SK-N-SH (cell line): ENCODE data around the gene PLCB1. TPM values are rescaled to one million over a fixed set of nuclear protein-coding genes. Genes with fewer than 3 reads are reported as not detected.
A peak's percentile ranks its signal among the peaks of the same experiment; 100 is the strongest.

ENCODE experiments used
- CTCF ChIA-PET: fragments of 300-600, 350-600 bp; formaldehyde crosslinking; extraction: SDS; loops from one replicate; lab custom pipeline; 2021; lab: Yijun Ruan, JAX
- POLR2A ChIA-PET: fragments of 350-600 bp; sonication (Branson Sonifier 250); formaldehyde crosslinking; extraction: SDS; loops from one replicate; lab custom pipeline; 2020; ENCODE audit warnings: antibody characterized with exemption, inconsistent platforms; lab: Yijun Ruan, JAX
- DNase-seq: peaks from one replicate; pipeline ENCODE4 v3.0.0; 2012
- H2AFZ ChIP-seq: fragments of 200-600 bp; sonication (generic); 2 replicates; pipeline ENCODE4 v1.8.1; 2016; ENCODE audit warnings: antibody characterized with exemption, mild to moderate bottlenecking, low read depth
- H3F3A ChIP-seq: fragments of 200-600 bp; sonication (generic); replicated peaks from 2 replicates; pipeline ENCODE3; 2016; ENCODE audit warnings: antibody characterized with exemption, mild to moderate bottlenecking; ENCODE audit not compliant: insufficient read depth
- H3K27ac ChIP-seq, 2 experiments: fragments of 200-500 bp in 1 of 2; fragments of 200-600 bp in 1 of 2; sonication (Bioruptor generic) in 1 of 2; sonication (generic), shearing (Covaris generic) in 1 of 2; 2 replicates each; pipeline versions ENCODE4 v1.5.1 to v1.6.1; 2014 to 2016; ENCODE audit warnings: low read depth in 2 of 2, inconsistent platforms in 1 of 2, low read length in 1 of 2, mild to moderate bottlenecking in 1 of 2, mixed read lengths in 1 of 2
- H3K27me3 ChIP-seq: fragments of 200-600 bp; sonication (generic), shearing (Covaris generic); 2 replicates; pipeline ENCODE4 v1.6.1; 2016; ENCODE audit warnings: mixed run types; ENCODE audit not compliant: insufficient read depth
- H3K36me3 ChIP-seq, 2 experiments: fragments of 200-500 bp in 1 of 2; fragments of 200-600 bp in 1 of 2; sonication (Bioruptor generic) in 1 of 2; sonication (generic) in 1 of 2; replicated peaks in 1 of 2; 2 replicates each; pipeline versions ENCODE3 to v1.5.1; 2014 to 2016; ENCODE audit warnings: low read length in 1 of 2, mild to moderate bottlenecking in 1 of 2; ENCODE audit not compliant: insufficient read depth in 2 of 2, control insufficient read depth in 1 of 2
- H3K4me1 ChIP-seq, 2 experiments: fragments of 200-500 bp in 1 of 2; fragments of 200-600 bp in 1 of 2; sonication (Bioruptor generic) in 1 of 2; sonication (generic), shearing (Covaris generic) in 1 of 2; 2 replicates each; pipeline versions ENCODE4 v1.5.1 to v1.6.1; 2014 to 2016; ENCODE audit warnings: low read depth in 1 of 2, low read length in 1 of 2, mixed run types in 1 of 2; ENCODE audit not compliant: insufficient read depth in 2 of 2, control insufficient read depth in 1 of 2
- H3K4me2 ChIP-seq: fragments of 200-600 bp; sonication (generic), shearing (Covaris generic); 2 replicates; pipeline ENCODE4 v1.6.1; 2017; ENCODE audit warnings: mixed run types
- H3K4me3 ChIP-seq, 2 experiments: fragments of 200-500 bp in 1 of 2; fragments of 200-600 bp in 1 of 2; sonication (Bioruptor generic) in 1 of 2; sonication (generic), shearing (Covaris generic) in 1 of 2; 2 replicates each; pipeline versions ENCODE4 v1.5.1 to v1.8.1; 2014 to 2016; ENCODE audit warnings: low read depth in 2 of 2, inconsistent platforms in 1 of 2, low read length in 1 of 2, mild to moderate bottlenecking in 1 of 2, mixed read lengths in 1 of 2, moderate library complexity in 1 of 2
- H3K79me2 ChIP-seq: fragments of 200-600 bp; sonication (generic); 2 replicates; pipeline ENCODE4 v1.8.1; 2017; ENCODE audit warnings: mild to moderate bottlenecking; ENCODE audit not compliant: insufficient read depth
- H3K9ac ChIP-seq: fragments of 200-600 bp; sonication (generic); 2 replicates; pipeline ENCODE4 v1.6.1; 2017; ENCODE audit warnings: mixed run types
- H3K9me2 ChIP-seq: fragments of 200-600 bp; sonication (generic); 2 replicates; pipeline ENCODE4 v1.6.1; 2017; ENCODE audit warnings: mixed run types
- H3K9me3 ChIP-seq: fragments of 200-600 bp; sonication (generic); 2 replicates; pipeline ENCODE4 v1.6.1; 2017; ENCODE audit warnings: mixed run types, mild to moderate bottlenecking, moderate library complexity
- H4K20me1 ChIP-seq: fragments of 200-600 bp; sonication (generic); 2 replicates; pipeline ENCODE4 v1.6.1; 2017; ENCODE audit warnings: mild to moderate bottlenecking, mixed run types; ENCODE audit not compliant: insufficient read depth
- ELF1 ChIP-seq: IDR thresholded peaks from 2 replicates; pipeline ENCODE4 v1.4.0; 2012
- GABPA ChIP-seq: IDR thresholded peaks from 2 replicates; pipeline ENCODE4 v1.4.0; 2012; ENCODE audit warnings: low read depth, mild to moderate bottlenecking
- PBX3 ChIP-seq: IDR thresholded peaks from 2 replicates; pipeline ENCODE4; 2012
- REST ChIP-seq: IDR thresholded peaks from 2 replicates; pipeline ENCODE4 v1.6.1; 2012; ENCODE audit warnings: mild to moderate bottlenecking, low read depth, low read length, moderate library complexity
- SIN3A ChIP-seq: IDR thresholded peaks from 2 replicates; pipeline ENCODE4 v1.6.1; 2012; ENCODE audit warnings: low read depth, mild to moderate bottlenecking, low read length, moderate library complexity, borderline replicate concordance
- SMC3 ChIP-seq: IDR thresholded peaks from 2 replicates; pipeline ENCODE4 v1.6.1; 2012; ENCODE audit warnings: low read depth, low read length, improper control_type of control experiment
- ZBTB33 ChIP-seq: IDR thresholded peaks from 2 replicates; pipeline ENCODE4 v1.4.0; 2012; ENCODE audit warnings: low read depth, borderline replicate concordance
- WGBS: methylation state at CpG from one replicate; pipeline ENCODE4 v1.1.6; 2017; ENCODE audit warnings: low lambda C conversion rate; 5-methylcytosine and 5-hydroxymethylcytosine counted together
- polyA plus RNA-seq, 3 experiments: library from polyadenylated mRNA; depleted of rRNA; stranded (reverse); fragments of >200 nt; gene quantifications; 2 replicates each; pipeline ENCODE4 v1.2.3, GENCODE V29; 2012

PLCB1 gene
- polyA plus RNA-seq, 1 of the 3 experiments (the other 2 are of a cell fraction) = 10.5 TPM

GRCh38 chr20:8322662-8323217 lies 190.7 kb downstream of the PLCB1 start:
- Histone ChIP-seq H3K9me3 (no peaks in the 10 kb centered on the region), H3K4me2 (no peak overlapping the region), H3K79me2 (no peaks in the 10 kb centered on the region), H3K4me1 (peaks cover 0 to 4% of the 10 kb centered on the region in 2 experiments; a peak in 2 of 4 replicates), H3K9me2 (no peaks in the 10 kb centered on the region), H3F3A (no peaks in the 10 kb centered on the region), H3K9ac (no peak overlapping the region), H2AFZ (no peak overlapping the region), H4K20me1 (no peaks in the 10 kb centered on the region; the same call in 1 of the 2 replicates), H3K36me3 (no peaks in the 10 kb centered on the region), H3K27ac (peak overlapping the region in 1 of 2 experiments; percentile 6; a peak in 1 of 4 replicates), H3K4me3 (no peak overlapping the region), H3K27me3 (no peaks in the 10 kb centered on the region)
- no peak for DNase-seq
- TF ChIP-seq PBX3 = peak; percentile 60
- no peak for TF ChIP-seq SIN3A
- ChIA-PET CTCF (interaction anchor here (1.3 kb wide), 1 partner anchor 15 kb away, joined by 3 read pairs; no protein-coding TSS in a partner anchor), POLR2A (no interaction called here)
- 73% methylated on average over 5 of the region's 5 CpGs for WGBS

GRCh38 chr20:8326191-8326590 lies 194.1 kb downstream of the PLCB1 start:
- H3K4me2 ChIP-seq = no peak overlapping the region
- H3F3A ChIP-seq = no peaks in the 10 kb centered on the region
- no peak for DNase-seq
- no peak overlapping the region for H3K27ac ChIP-seq
- no peaks in the 10 kb centered on the region for H3K36me3 ChIP-seq
- ChIA-PET POLR2A (no interaction called here), CTCF (interaction anchor here (0.9 to 1.2 kb wide), 5 partner anchors 16 to 395 kb away, joined by 3 read pairs; no protein-coding TSS in a partner anchor)
- H2AFZ ChIP-seq = no peak overlapping the region
- H3K4me1 ChIP-seq = peaks cover 4 to 5% of the 10 kb centered on the region in 2 experiments; a peak in 3 of 4 replicates
- WGBS = 79% methylated on average over 3 of the region's 3 CpGs
- H3K9me2 ChIP-seq = no peaks in the 10 kb centered on the region
- H3K79me2 ChIP-seq = no peaks in the 10 kb centered on the region
- H3K9ac ChIP-seq = no peak overlapping the region
- H3K9me3 ChIP-seq = no peaks in the 10 kb centered on the region
- H3K4me3 ChIP-seq = no peak overlapping the region
- no peaks in the 10 kb centered on the region for H3K27me3 ChIP-seq
- TF ChIP-seq ZBTB33 = no peak
- TF ChIP-seq SMC3 = no peak
- H4K20me1 ChIP-seq = no peaks in the 10 kb centered on the region

- no peak overlapping the region for H3K4me2 ChIP-seq
- H3K9me3 ChIP-seq = no peaks in the 10 kb centered on the region
- H3K9ac ChIP-seq = no peak overlapping the region
- H3K79me2 ChIP-seq = no peaks in the 10 kb centered on the region
- H2AFZ ChIP-seq = no peak overlapping the region
- H3K9me2 ChIP-seq = no peaks in the 10 kb centered on the region
- H3F3A ChIP-seq = no peaks in the 10 kb centered on the region
- POLR2A ChIA-PET = no interaction called here
- no peaks in the 10 kb centered on the region for H3K36me3 ChIP-seq
- H3K4me3 ChIP-seq = no peak overlapping the region
- no peaks in the 10 kb centered on the region for H4K20me1 ChIP-seq
- no peak for DNase-seq
- H3K4me1 ChIP-seq = peaks cover 7 to 11% of the 10 kb centered on the region in 2 experiments; a peak in 3 of 4 replicates
- WGBS = 92% methylated on average over 5 of the region's 5 CpGs
- no peaks in the 10 kb centered on the region for H3K27me3 ChIP-seq
- H3K27ac ChIP-seq = no peak overlapping the region
- no peak for TF ChIP-seq REST
- TF ChIP-seq GABPA = no peak
- TF ChIP-seq ELF1 = no peak
- TF ChIP-seq, all 33 proteins: peak for 0
- CTCF ChIA-PET = interaction anchor here (1.2 kb wide), 1 partner anchor 195 kb away, joined by 3 read pairs; no protein-coding TSS in a partner anchor
Observed at GRCh38 chr20:8326899-8327298, 194.8 kb downstream of the PLCB1 start.
